ENCODE results near the gene SCT.

SCT gene

GRCh38 chr11:586376-587316 lies 40.3 kb downstream of the SCT start:
- no peak for DNase-seq (ENCODE audit: low read depth in 2 of 2)

- DNase-seq (ENCODE audit: low read depth in 2 of 2), result no peak
Measured at GRCh38 chr11:584287-584686, 42.7 kb downstream of the SCT start.

GRCh38 chr11:581752-582151 lies 45.2 kb downstream of the SCT start:
- DNase-seq (ENCODE audit: low read depth in 2 of 2), result no peak

- DNase-seq (ENCODE audit: low read depth in 2 of 2), result no peak
Measured at GRCh38 chr11:581342-581741, 45.6 kb downstream of the SCT start.

- no peak for DNase-seq (ENCODE audit: low read depth in 2 of 2)
Measured at GRCh38 chr11:579830-580601, 47.0 kb downstream of the SCT start.

GRCh38 chr11:578276-579035 lies 48.5 kb downstream of the SCT start:
- DNase-seq (ENCODE audit: low read depth in 2 of 2), result no peak

- DNase-seq (ENCODE audit: low read depth in 2 of 2), result no peak
Measured at GRCh38 chr11:577611-577894, 49.4 kb downstream of the SCT start.

GRCh38 chr11:576811-577610 lies 50.0 kb downstream of the SCT start:
- no peak for DNase-seq (ENCODE audit: low read depth in 2 of 2)
